Fibroblast of lung (primary cell): Measurements from ENCODE around the gene MMP11. TPM values are rescaled to one million over a fixed set of nuclear protein-coding genes. Genes with fewer than 3 reads are reported as not detected.

Experiments used
- DNase-seq, 2 donors: peaks; one replicate each; pipeline versions ENCODE4 v3.0.0 to v3.0.0-alpha.2; 2010; ENCODE audit warnings: low read depth in 2 of 2
- H2AFZ ChIP-seq: 2 replicates; pipeline ENCODE4 v1.5.1; 2012; ENCODE audit warnings: low read length, control low read depth, inconsistent platforms
- H3K27ac ChIP-seq: 2 replicates; pipeline ENCODE4 v1.5.1; 2011; ENCODE audit warnings: low read length, control low read depth; ENCODE audit not compliant: insufficient read depth
- H3K27me3 ChIP-seq: 2 replicates; pipeline ENCODE4 v1.5.1; 2011; ENCODE audit warnings: mild to moderate bottlenecking, low read length; ENCODE audit not compliant: control insufficient read depth, insufficient read depth
- H3K36me3 ChIP-seq: 2 replicates; pipeline ENCODE4 v1.5.1; 2011; ENCODE audit warnings: low read length; ENCODE audit not compliant: control insufficient read depth, insufficient read depth
- H3K4me1 ChIP-seq: 2 replicates; pipeline ENCODE4 v1.5.1; 2011; ENCODE audit warnings: low read length; ENCODE audit not compliant: control insufficient read depth, insufficient read depth; ENCODE audit errors: extremely low read depth
- H3K4me2 ChIP-seq: 2 replicates; pipeline ENCODE4 v1.5.1; 2011; ENCODE audit warnings: low read length, control low read depth; ENCODE audit not compliant: insufficient read depth; ENCODE audit errors: extremely low read depth
- H3K4me3 ChIP-seq, 4 experiments: fragments of 200-600 bp in 1 of 4; sonication (generic) in 1 of 4; replicated peaks in 1 of 4; 2 replicates each; pipeline ENCODE4 v1.5.1; 2011 to 2016; ENCODE audit warnings: low read length in 4 of 4, low read depth in 3 of 4, mild to moderate bottlenecking in 3 of 4, control low read depth in 2 of 4, inconsistent platforms in 1 of 4, mixed read lengths in 1 of 4; ENCODE audit not compliant: insufficient read depth in 1 of 4; ENCODE audit errors: control extremely low read depth in 1 of 4
- H3K79me2 ChIP-seq: 2 replicates; pipeline ENCODE4 v1.5.1; 2012; ENCODE audit warnings: mild to moderate bottlenecking, low read length, inconsistent platforms; ENCODE audit not compliant: control insufficient read depth, insufficient read depth
- H3K9ac ChIP-seq: 2 replicates; pipeline ENCODE4 v1.5.1; 2011; ENCODE audit warnings: mild to moderate bottlenecking, low read length, control low read depth; ENCODE audit not compliant: insufficient read depth
- H3K9me3 ChIP-seq: 2 replicates; pipeline ENCODE4 v1.5.1; 2012; ENCODE audit warnings: low read depth, low read length; ENCODE audit not compliant: control insufficient read depth, insufficient read depth
- H4K20me1 ChIP-seq: 2 replicates; pipeline ENCODE4 v1.5.1; 2011; ENCODE audit warnings: low read length; ENCODE audit not compliant: control insufficient read depth, insufficient read depth; ENCODE audit errors: extremely low read depth
- EZH2 ChIP-seq: IDR thresholded peaks from 2 replicates; pipeline ENCODE4 v1.5.1; 2012; ENCODE audit warnings: low read length, control low read depth, mild to moderate bottlenecking; ENCODE audit errors: missing control alignments
- polyA plus RNA-seq, 2 donors: library from polyadenylated mRNA; depleted of rRNA in 1 of 2; stranded (reverse) in 1 of 2; unstranded in 1 of 2; fragments of >200 nt; gene quantifications; 2 replicates each; pipeline ENCODE4 v1.2.1, GENCODE V29; 2011 to 2012; ENCODE audit warnings: missing spikeins in 1 of 2
- total RNA-seq: library from RNA; depleted of rRNA; stranded (reverse); fragments of >200 nt; gene quantifications from 2 replicates; pipeline ENCODE4 v1.2.1, GENCODE V29; 2014
- TF ChIP-seq, protein P1 (sequence below), 2 donors: IDR thresholded peaks in 1 of 2; conservative IDR thresholded peaks in 1 of 2; 1 replicate in 1 of 2; 2 replicates in 1 of 2; pipeline ENCODE4 v1.5.1; 2011 to 2012; ENCODE audit warnings: low read length in 2 of 2, control low read depth in 1 of 2, inconsistent platforms in 1 of 2, low read depth in 1 of 2, mild to moderate bottlenecking in 1 of 2

Gene MMP11
- total and polyA plus RNA-seq, 2 donors (not counting 1 experiment from before 2014, with no cell fraction given) = 4.5 to 8.8 TPM

DNA sequence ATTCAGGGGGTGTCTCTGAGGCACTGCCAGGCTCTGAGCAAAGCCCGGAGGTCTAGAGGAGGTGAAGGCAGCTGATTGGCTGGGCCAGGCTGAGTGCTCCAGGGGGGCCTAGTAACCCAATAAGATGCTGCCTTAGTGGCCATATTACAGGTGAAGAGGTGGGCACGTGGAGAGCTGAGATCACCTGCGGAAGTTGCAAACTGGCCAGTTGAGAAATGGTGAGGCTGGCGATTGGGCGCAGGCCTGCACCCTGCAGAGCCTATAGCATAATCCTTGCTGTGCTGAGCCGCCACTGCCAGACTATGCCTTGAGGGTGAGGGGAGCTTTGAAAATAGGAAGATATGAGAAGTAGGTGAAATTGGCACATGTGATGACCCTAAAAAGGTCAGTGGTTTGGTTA, 44.5 kb downstream of the MMP11 start:
- Histone ChIP-seq H3K4me3 (no peak overlapping the region), H2AFZ (no peak overlapping the region), H3K27ac (no peak overlapping the region), H3K79me2 (no peaks in the 10 kb centered on the region), H3K36me3 (peaks cover 15% of the 10 kb centered on the region), H3K4me1 (no peaks in the 10 kb centered on the region), H3K27me3 (no peaks in the 10 kb centered on the region), H3K9ac (no peak overlapping the region), H4K20me1 (no peaks in the 10 kb centered on the region), H3K4me2 (no peak overlapping the region), H3K9me3 (no peaks in the 10 kb centered on the region)
- DNase-seq = no peak
- TF ChIP-seq EZH2 = no peak
- TF ChIP-seq, protein P1, sequence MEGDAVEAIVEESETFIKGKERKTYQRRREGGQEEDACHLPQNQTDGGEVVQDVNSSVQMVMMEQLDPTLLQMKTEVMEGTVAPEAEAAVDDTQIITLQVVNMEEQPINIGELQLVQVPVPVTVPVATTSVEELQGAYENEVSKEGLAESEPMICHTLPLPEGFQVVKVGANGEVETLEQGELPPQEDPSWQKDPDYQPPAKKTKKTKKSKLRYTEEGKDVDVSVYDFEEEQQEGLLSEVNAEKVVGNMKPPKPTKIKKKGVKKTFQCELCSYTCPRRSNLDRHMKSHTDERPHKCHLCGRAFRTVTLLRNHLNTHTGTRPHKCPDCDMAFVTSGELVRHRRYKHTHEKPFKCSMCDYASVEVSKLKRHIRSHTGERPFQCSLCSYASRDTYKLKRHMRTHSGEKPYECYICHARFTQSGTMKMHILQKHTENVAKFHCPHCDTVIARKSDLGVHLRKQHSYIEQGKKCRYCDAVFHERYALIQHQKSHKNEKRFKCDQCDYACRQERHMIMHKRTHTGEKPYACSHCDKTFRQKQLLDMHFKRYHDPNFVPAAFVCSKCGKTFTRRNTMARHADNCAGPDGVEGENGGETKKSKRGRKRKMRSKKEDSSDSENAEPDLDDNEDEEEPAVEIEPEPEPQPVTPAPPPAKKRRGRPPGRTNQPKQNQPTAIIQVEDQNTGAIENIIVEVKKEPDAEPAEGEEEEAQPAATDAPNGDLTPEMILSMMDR (conservative IDR thresholded peaks at IDR 0.05 in 1 of 2, IDR thresholded peaks at IDR 0.05 in 1 of 2; ENCODE audit: low read depth in 1 of 2, low read length in 2 of 2) = no peak

DNA sequence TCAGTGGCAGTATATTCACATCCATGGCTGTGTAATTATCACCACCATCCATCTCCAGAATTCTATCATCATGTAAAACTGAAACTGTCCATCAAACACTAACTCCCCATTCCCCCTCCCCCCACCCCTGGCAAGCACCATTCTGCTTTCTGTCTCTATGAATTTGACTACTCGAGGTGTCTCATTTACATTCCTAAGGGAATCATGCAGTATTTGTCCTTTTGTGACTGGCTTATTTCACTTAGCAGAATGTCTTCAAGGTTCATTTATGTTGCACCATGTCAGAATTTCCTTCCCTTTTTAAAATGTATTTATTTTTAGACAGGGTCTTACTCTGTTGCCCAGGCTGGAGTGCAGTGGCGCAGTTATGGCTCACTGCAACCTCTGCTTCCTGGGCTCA, 45.9 kb downstream of the MMP11 start:
- Histone ChIP-seq H3K9me3 (no peaks in the 10 kb centered on the region), H3K9ac (no peak overlapping the region), H3K4me1 (no peaks in the 10 kb centered on the region), H3K4me2 (no peak overlapping the region), H3K79me2 (no peaks in the 10 kb centered on the region), H2AFZ (no peak overlapping the region), H3K36me3 (peaks cover 20% of the 10 kb centered on the region), H3K27me3 (no peaks in the 10 kb centered on the region), H3K27ac (no peak overlapping the region), H3K4me3 (no peak overlapping the region), H4K20me1 (no peaks in the 10 kb centered on the region)
- no peak for DNase-seq
- TF ChIP-seq EZH2 = no peak
- TF ChIP-seq, protein P1 (conservative IDR thresholded peaks at IDR 0.05 in 1 of 2, IDR thresholded peaks at IDR 0.05 in 1 of 2; ENCODE audit: low read depth in 1 of 2, low read length in 2 of 2) = no peak

DNA sequence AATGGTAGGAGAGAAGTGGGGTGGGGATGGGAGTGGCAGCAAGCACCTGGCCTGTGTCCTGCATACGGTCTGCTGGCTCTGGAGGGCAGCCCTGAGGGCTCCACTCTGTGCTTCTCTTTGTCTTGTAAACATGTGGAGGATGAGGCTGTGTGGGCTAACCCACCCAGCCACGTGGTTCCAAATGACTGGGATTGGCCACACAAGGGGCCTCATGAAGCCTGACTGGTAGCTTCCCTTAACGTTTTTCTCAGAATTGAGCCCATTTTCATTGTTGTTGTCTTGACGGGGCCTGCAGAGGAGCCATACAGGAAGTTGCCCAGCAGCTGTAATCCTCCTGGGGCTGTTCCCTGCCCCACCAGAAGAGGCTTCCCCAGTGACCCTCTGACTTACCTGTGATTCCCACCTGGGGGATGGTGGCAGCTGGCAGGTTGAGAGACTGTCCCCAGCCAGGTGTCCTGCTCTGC, 48.1 kb downstream of the MMP11 start:
- no peaks in the 10 kb centered on the region for H4K20me1 ChIP-seq
- no peak overlapping the region for H3K9ac ChIP-seq
- no peak overlapping the region for H2AFZ ChIP-seq
- no peaks in the 10 kb centered on the region for H3K79me2 ChIP-seq
- H3K4me2 ChIP-seq = no peak overlapping the region
- H3K4me3 ChIP-seq = no peak overlapping the region
- H3K27me3 ChIP-seq = no peaks in the 10 kb centered on the region
- no peak for DNase-seq
- no peak overlapping the region for H3K27ac ChIP-seq
- no peaks in the 10 kb centered on the region for H3K4me1 ChIP-seq
- TF ChIP-seq, protein P1 (conservative IDR thresholded peaks at IDR 0.05 in 1 of 2, IDR thresholded peaks at IDR 0.05 in 1 of 2; ENCODE audit: low read depth in 1 of 2, low read length in 2 of 2) = no peak
- no peak for TF ChIP-seq EZH2
- H3K9me3 ChIP-seq = no peaks in the 10 kb centered on the region
- peaks cover 32% of the 10 kb centered on the region for H3K36me3 ChIP-seq
